NK-92 (cell line): Measurements from ENCODE around the gene TMEM119.

Experiments used
- DNase-seq: peaks from one replicate; lab custom pipeline; 2025; ENCODE audit not compliant: unreplicated experiment; lab: John Stamatoyannopoulos, UW

The TMEM119 gene

GRCh38 chr12:108616941-108617858 lies 19.3 kb upstream of the TMEM119 start:
- DNase-seq: no peak

GRCh38 chr12:108616359-108616758 lies 18.5 kb upstream of the TMEM119 start:
- no peak for DNase-seq

GRCh38 chr12:108615918-108616317 lies 18.0 kb upstream of the TMEM119 start:
- no peak for DNase-seq

DNA sequence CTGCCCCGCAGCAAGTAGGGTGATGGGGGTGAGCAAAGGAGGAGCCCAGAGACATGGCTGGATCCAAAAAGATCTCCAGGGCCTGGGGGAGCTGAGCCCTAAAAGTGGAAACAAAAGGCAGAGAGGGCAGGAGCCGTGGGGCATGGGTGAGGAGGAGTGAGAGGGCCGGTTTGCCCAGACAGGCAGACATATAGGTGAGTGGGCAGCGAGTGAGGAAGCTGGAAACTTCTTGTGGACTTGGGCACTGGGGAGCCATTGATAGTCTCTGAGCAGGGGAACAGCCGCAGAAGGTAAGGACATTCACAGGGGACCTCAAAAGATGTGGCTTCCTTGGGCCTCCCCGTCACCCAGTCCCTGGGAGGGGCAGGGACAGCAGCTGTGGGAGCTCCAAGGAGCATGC lies 16.8 kb upstream of the TMEM119 start:
- no peak for DNase-seq

DNA sequence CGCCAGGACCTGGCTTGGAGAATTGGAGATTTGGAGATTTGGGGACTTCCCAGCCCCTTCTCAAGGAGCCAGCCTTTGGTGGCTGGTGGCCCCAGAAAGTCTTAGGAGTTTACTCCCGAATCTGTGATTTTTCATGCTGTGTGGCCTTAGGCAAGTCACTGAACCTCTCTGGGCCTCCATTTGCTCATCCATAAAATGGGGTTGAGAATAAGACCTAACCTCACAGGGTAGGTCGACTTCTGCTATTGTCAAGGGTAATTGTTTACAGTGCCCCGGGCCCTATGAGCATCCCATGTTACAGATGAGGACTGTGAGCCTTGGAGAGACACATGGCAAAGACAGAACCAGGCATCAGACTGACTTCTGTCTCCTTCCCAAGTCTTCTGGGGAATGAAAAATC lies 16.2 kb upstream of the TMEM119 start:
- DNase-seq: no peak

- no peak for DNase-seq
Measured at GRCh38 chr12:108613548-108613947, 15.7 kb upstream of the TMEM119 start.

- no peak for DNase-seq
Measured at GRCh38 chr12:108612788-108613282, 15.0 kb upstream of the TMEM119 start.

DNA sequence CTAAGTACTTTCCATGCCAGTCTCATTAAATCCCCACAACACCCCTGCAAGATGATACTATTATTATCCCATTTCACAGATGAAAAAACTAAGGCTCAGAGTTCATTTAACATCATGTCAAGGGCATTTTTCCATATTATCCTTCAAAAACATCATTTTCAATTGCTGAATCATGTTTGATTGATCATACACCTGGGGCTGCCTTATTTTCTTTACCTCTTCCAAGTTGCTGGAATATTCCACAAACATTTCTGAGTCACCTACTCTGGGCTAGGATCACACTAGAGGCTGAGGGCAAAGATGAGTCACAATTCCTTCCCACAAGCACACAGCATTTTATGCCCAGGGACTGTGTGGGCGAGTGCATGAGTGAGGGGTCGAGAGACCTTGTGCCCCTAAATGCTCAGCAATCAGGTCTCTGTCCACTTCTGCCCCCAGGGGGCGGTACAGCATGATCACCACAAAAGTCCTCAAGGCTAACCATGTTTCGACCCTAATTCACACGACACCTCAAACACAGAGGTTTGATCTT lies 14.1 kb upstream of the TMEM119 start:
- no peak for DNase-seq

GRCh38 chr12:108610856-108611605 lies 13.1 kb upstream of the TMEM119 start:
- no peak for DNase-seq

- no peak for DNase-seq
Measured at GRCh38 chr12:108610336-108610815, 12.5 kb upstream of the TMEM119 start.

DNA sequence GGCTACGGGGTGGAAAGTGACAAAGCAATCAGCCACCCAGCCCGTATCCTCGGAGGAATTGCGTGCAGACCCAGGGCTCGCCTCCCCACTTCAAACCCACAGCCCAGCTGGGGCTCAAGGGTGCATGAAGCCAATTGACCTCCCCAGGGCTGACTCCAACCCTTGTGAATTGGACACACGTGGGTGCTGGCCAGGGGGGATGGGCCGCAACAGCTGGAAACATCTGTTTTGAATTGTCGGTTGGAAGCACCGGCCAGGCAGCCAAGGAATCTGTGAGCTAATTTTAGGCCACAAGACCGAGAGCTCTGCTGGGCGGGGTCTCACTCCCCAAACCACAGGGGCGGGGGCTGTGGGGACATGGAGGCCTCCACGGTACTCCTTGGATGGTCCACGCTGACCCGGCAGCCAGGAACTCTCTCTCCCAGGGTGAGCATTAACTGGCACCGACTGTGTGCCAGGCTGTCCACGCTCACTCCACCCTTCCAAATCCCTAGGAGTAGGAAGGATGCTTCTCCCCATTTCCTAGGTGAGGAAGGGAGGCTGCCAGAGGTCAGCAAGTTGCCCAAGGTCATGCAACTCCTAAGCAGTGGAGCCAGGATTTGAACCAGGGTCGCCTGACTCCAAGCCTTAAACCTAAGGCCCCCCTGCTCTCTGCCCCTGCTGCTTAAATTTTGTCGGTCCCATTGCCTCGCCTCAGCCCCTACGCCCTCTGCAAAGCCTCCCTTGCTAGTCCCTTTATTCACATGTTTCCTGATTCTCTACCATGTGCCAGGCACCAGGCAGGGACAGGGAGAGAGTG lies 11.9 kb upstream of the TMEM119 start:
- no peak for DNase-seq

GRCh38 chr12:108608616-108609015 lies 10.7 kb upstream of the TMEM119 start:
- DNase-seq: no peak

- no peak for DNase-seq
Measured at GRCh38 chr12:108607981-108608600, 10.2 kb upstream of the TMEM119 start.

- DNase-seq: no peak
Measured at GRCh38 chr12:108606492-108606891, 8.6 kb upstream of the TMEM119 start.

DNA sequence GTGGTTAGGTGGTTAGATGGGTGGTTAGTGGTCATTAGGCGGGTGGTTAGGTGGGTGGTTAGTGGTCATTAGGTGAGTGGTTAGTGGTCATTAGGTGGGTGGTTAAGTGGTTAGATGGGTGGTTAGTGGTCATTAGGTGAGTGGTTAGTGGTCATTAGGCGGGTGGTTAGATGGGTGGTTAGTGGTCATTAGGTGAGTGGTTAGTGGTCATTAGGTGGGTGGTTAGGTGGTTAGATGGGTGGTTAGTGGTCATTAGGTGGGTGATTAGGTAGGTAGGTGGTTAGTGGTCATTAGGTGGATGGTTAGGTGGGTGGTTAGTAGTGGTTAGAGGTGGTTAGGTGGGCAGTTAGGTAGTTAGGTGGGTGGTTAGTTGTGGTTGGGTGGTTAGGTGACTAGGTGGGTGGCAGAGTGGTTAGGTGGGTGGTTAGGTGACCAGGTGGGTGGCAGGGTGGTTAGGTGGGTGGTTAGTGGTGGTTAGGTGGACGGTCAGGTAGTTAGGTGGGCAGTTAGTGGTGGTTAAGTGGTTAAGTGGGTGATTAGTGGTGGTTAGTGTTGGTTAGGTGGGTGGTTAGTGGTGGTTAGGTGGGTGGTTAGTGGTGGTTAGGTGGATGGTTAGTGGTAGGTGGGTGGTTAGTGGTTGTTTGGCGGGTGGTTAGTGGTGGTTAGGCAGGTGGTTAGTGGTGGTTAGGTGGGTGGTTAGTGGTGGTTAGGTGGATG lies 8.0 kb upstream of the TMEM119 start:
- DNase-seq: no peak

DNA sequence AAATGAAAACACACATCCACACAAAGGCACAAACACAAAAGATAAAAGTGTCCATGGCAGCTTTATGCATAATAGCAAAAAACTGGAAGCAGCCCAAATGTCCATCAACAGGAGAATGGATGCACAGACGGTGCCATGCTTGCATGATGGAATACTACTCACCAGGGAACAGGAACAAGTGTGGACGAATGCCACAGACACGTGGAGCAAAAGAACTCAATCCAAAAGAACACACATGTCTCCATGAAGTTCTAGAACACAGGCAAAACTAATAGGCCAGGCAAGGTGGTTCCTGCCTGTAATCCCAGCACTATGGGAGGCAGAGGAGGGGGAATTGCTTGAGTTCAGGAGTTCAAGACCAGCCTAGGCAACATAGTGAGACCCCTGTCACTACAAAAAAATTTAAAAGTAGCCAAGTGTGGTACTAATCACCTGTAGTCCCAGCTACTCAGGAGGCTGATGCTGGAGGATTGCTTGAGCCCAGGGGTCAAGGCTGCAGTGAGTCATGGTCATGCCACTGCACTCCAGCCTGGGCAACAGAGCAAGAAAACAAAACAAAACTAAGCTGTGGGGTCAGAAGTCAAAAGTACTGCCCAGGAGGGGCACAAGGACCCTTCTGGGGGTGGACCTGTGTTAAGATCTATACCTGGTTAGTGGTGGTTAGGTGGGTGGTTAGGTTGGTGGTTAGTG lies 7.3 kb upstream of the TMEM119 start:
- DNase-seq: no peak

GRCh38 chr12:108604208-108604941 lies 6.5 kb upstream of the TMEM119 start:
- no peak for DNase-seq

- no peak for DNase-seq
Measured at GRCh38 chr12:108603743-108604142, 5.9 kb upstream of the TMEM119 start.
